BE2C (cell line): ENCODE data around the gene ARHGAP25.

Experiments used
- DNase-seq: peaks from one replicate; pipeline ENCODE4 v3.0.0-alpha.2; 2020
- H3K27me3 ChIP-seq: fragments of 250-450 bp; sonication (Bioruptor Pico); 2 replicates; pipeline ENCODE4 v1.5.1; 2020; ENCODE audit warnings: mild to moderate bottlenecking
- H3K36me3 ChIP-seq: fragments of 250-450 bp; sonication (Bioruptor Pico); 2 replicates; pipeline ENCODE4 v1.5.1; 2020; ENCODE audit warnings: mild to moderate bottlenecking
- H3K4me1 ChIP-seq: fragments of 250-450 bp; sonication (Bioruptor Pico); 2 replicates; pipeline ENCODE4 v1.5.1; 2020
- H3K4me3 ChIP-seq: 2 replicates; pipeline ENCODE4 v1.5.1; 2011; ENCODE audit warnings: low read depth, low read length
- H3K9me3 ChIP-seq: fragments of 250-450 bp; sonication (Bioruptor Pico); 2 replicates; pipeline ENCODE4 v1.5.1; 2020
- TF ChIP-seq, protein P1 (sequence below): IDR thresholded peaks from 2 replicates; pipeline ENCODE4 v1.5.1; 2012; ENCODE audit warnings: mild to moderate bottlenecking, low read depth, low read length

Gene ARHGAP25

DNA sequence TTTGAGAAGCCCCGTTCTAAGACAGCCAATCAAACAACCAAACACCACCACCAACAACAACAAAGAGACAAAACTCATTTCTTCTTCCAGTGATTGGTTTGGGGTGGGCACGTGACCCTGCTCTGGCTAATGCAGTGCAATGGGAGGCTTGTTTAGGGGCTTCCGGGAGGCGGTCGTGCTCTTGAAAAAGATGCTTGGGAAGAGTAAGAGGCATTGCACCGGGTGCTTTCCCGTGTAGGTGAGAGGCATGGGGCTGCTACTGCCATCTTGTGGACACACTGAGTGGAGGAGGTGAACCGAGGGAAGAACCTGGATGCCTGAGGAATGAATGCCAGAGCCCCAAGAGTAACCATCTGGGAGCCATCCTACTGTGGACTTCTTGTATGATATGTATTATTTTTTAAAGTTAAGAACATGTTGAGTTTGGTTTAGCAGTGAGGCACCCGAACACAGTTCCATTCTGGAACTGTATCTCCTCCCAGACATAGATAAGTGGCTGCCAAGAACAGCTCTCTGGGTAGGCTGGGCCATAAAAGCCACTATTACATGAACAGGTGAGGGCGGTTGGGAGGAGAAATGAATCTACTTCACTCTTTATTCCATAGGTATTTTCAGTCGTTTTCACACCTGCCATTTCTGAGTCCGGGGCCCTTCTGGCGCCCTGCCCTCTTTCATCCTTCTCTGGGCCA, 19.1 kb upstream of the ARHGAP25 start:
- Histone ChIP-seq H3K9me3 (no peaks in the 10 kb centered on the region), H3K36me3 (no peaks in the 10 kb centered on the region), H3K4me3 (no peak overlapping the region), H3K4me1 (no peaks in the 10 kb centered on the region), H3K27me3 (no peaks in the 10 kb centered on the region)
- TF ChIP-seq, protein P1, sequence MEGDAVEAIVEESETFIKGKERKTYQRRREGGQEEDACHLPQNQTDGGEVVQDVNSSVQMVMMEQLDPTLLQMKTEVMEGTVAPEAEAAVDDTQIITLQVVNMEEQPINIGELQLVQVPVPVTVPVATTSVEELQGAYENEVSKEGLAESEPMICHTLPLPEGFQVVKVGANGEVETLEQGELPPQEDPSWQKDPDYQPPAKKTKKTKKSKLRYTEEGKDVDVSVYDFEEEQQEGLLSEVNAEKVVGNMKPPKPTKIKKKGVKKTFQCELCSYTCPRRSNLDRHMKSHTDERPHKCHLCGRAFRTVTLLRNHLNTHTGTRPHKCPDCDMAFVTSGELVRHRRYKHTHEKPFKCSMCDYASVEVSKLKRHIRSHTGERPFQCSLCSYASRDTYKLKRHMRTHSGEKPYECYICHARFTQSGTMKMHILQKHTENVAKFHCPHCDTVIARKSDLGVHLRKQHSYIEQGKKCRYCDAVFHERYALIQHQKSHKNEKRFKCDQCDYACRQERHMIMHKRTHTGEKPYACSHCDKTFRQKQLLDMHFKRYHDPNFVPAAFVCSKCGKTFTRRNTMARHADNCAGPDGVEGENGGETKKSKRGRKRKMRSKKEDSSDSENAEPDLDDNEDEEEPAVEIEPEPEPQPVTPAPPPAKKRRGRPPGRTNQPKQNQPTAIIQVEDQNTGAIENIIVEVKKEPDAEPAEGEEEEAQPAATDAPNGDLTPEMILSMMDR: peak; percentile 76
- DNase-seq: peak; percentile 70

GRCh38 chr2:68716604-68717304, 17.9 kb upstream of the ARHGAP25 start:
- TF ChIP-seq, protein P1: no peak
- Histone ChIP-seq H3K4me1 (no peaks in the 10 kb centered on the region), H3K4me3 (no peak overlapping the region), H3K36me3 (no peaks in the 10 kb centered on the region), H3K9me3 (no peaks in the 10 kb centered on the region), H3K27me3 (no peaks in the 10 kb centered on the region)
- no peak for DNase-seq

- no peaks in the 10 kb centered on the region for H3K36me3 ChIP-seq
- DNase-seq: no peak
- no peaks in the 10 kb centered on the region for H3K4me1 ChIP-seq
- H3K9me3 ChIP-seq: no peaks in the 10 kb centered on the region
- no peak overlapping the region for H3K4me3 ChIP-seq
- no peaks in the 10 kb centered on the region for H3K27me3 ChIP-seq
- TF ChIP-seq, protein P1: no peak
These were observed 17.3 kb upstream of the ARHGAP25 start for GRCh38 chr2:68717305-68717661.

- Histone ChIP-seq H3K27me3 (no peaks in the 10 kb centered on the region), H3K36me3 (no peaks in the 10 kb centered on the region), H3K4me1 (no peaks in the 10 kb centered on the region), H3K9me3 (no peaks in the 10 kb centered on the region), H3K4me3 (no peak overlapping the region)
- TF ChIP-seq, protein P1: no peak
- no peak for DNase-seq
These were observed 14.7 kb upstream of the ARHGAP25 start for GRCh38 chr2:68719912-68720311.

- no peak for DNase-seq
- no peaks in the 10 kb centered on the region for H3K36me3 ChIP-seq
- no peaks in the 10 kb centered on the region for H3K4me1 ChIP-seq
- no peaks in the 10 kb centered on the region for H3K9me3 ChIP-seq
- no peaks in the 10 kb centered on the region for H3K27me3 ChIP-seq
- H3K4me3 ChIP-seq: no peak overlapping the region
- TF ChIP-seq, protein P1: no peak
These were observed 13.9 kb upstream of the ARHGAP25 start for GRCh38 chr2:68720665-68721064.

DNA sequence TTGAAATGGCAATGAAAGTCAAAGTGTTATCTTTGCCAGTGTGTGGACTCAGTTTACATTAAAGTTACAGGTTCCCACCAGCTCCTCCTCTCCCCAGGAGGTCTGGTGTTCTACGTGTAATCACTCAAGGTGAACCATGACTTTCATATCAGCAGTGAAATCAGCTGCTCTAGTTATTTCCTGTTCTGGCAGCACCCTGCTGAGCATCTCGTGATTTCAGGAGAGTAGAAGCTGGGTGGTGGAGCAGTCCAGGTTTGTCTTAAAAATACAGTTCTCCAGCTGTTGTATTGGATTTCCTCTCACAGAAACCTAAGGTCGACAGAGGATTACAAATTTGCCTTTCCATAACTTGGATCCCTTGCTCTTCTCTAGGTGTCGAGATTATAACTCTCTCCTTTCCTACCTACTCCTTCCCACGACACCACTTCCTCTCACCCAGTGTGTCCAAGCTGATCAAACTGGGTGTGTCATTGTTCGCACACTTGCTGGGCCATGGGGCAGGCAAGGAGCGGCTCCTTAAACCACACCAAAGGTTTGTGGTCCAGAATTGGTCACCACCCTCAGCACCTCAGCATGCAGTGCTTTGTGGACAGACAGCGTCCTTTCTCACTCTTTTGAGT, 13.0 kb upstream of the ARHGAP25 start:
- no peaks in the 10 kb centered on the region for H3K27me3 ChIP-seq
- H3K36me3 ChIP-seq: no peaks in the 10 kb centered on the region
- no peaks in the 10 kb centered on the region for H3K4me1 ChIP-seq
- DNase-seq: no peak
- no peak overlapping the region for H3K4me3 ChIP-seq
- TF ChIP-seq, protein P1: no peak
- H3K9me3 ChIP-seq: no peaks in the 10 kb centered on the region
